ENCODE measurements around the gene SUMF1.

SUMF1 gene

DNA sequence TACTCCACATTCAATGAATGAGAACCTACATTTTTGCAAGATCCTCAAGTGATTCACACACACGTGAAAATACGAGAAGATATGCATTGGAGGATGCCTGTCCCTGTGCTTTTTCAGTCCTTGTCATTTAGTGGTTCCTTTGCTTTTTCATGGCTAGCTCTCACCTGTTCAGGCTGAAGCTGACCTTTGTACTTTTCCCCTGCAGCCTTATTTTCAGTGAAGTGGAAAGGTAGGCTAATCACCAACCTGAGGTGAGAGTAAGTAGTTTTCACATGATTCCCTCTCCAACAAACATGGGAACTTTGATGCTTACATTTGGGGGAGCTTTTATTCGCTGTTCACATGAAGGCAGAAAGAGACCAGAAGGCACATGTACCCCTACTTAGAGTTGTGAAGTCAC, 34.4 kb upstream of the SUMF1 start:
- TF ChIP-seq, protein P1, sequence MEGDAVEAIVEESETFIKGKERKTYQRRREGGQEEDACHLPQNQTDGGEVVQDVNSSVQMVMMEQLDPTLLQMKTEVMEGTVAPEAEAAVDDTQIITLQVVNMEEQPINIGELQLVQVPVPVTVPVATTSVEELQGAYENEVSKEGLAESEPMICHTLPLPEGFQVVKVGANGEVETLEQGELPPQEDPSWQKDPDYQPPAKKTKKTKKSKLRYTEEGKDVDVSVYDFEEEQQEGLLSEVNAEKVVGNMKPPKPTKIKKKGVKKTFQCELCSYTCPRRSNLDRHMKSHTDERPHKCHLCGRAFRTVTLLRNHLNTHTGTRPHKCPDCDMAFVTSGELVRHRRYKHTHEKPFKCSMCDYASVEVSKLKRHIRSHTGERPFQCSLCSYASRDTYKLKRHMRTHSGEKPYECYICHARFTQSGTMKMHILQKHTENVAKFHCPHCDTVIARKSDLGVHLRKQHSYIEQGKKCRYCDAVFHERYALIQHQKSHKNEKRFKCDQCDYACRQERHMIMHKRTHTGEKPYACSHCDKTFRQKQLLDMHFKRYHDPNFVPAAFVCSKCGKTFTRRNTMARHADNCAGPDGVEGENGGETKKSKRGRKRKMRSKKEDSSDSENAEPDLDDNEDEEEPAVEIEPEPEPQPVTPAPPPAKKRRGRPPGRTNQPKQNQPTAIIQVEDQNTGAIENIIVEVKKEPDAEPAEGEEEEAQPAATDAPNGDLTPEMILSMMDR (IDR thresholded peaks at IDR 0.05; ENCODE audit: low read depth, low read length), result no peak
- no peak for DNase-seq
- peaks cover 13% of the 10 kb centered on the region for H3K4me1 ChIP-seq
- no peaks in the 10 kb centered on the region for H3K27me3 ChIP-seq
- H3K9me3 ChIP-seq, result no peaks in the 10 kb centered on the region
- no peak overlapping the region for H3K4me3 ChIP-seq (ENCODE audit: low read depth, low read length)
- H3K36me3 ChIP-seq, result peaks cover 13% of the 10 kb centered on the region; the same call in 1 of the 2 replicates

DNA sequence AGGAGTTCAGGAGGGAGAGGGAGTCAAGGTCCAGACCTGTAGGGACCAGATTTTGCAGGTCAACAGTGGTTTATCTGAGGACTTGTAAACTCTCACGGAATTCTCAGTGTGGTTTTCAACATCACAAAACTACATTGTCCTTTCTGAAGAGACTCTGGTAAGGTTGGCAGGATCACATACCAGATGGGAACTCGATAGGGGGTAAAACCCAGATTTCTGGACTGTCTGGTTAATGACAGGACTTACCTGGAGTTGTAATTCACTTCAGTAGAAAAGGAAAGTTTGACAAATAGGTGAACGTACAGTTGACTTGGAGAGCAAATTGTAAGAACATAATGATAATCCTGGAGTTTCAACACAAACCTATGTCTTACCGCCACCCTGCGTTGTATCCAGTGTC, 31.4 kb upstream of the SUMF1 start:
- Histone ChIP-seq H3K9me3 (no peaks in the 10 kb centered on the region), H3K27me3 (no peaks in the 10 kb centered on the region), H3K36me3 (peaks cover 13% of the 10 kb centered on the region), H3K4me1 (no peaks in the 10 kb centered on the region; the same call in 1 of the 2 replicates), H3K4me3 (ENCODE audit: low read depth, low read length) (no peak overlapping the region)
- TF ChIP-seq, protein P1 (IDR thresholded peaks at IDR 0.05; ENCODE audit: low read depth, low read length), result no peak
- DNase-seq, result no peak

DNA sequence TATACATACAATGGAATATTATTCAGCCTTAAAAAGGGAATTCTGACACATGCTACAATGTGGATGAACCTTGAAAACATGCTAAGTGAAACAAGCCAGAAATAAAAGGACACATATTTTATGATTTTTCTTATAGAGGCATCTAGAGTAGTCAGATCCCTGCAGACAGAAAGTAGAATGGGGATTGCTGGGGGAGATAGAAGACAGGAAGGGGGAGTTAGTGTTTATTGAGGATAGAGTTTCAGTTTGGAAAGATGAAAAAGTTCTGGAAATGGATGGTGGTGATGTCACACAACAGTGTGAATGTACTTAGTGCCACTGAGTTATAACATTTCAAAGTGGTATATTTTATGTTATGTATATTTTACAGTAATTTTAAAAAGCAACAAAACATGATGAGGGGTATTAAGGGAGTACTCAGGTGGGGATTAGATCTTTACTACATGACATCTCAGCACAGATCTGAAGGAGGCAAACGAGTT, 30.8 kb upstream of the SUMF1 start:
- no peaks in the 10 kb centered on the region for H3K4me1 ChIP-seq
- TF ChIP-seq, protein P1 (IDR thresholded peaks at IDR 0.05; ENCODE audit: low read depth, low read length), result no peak
- DNase-seq, result no peak
- no peaks in the 10 kb centered on the region for H3K9me3 ChIP-seq
- H3K27me3 ChIP-seq, result no peaks in the 10 kb centered on the region
- no peak overlapping the region for H3K4me3 ChIP-seq (ENCODE audit: low read depth, low read length)
- H3K36me3 ChIP-seq, result peaks cover 13% of the 10 kb centered on the region

DNA sequence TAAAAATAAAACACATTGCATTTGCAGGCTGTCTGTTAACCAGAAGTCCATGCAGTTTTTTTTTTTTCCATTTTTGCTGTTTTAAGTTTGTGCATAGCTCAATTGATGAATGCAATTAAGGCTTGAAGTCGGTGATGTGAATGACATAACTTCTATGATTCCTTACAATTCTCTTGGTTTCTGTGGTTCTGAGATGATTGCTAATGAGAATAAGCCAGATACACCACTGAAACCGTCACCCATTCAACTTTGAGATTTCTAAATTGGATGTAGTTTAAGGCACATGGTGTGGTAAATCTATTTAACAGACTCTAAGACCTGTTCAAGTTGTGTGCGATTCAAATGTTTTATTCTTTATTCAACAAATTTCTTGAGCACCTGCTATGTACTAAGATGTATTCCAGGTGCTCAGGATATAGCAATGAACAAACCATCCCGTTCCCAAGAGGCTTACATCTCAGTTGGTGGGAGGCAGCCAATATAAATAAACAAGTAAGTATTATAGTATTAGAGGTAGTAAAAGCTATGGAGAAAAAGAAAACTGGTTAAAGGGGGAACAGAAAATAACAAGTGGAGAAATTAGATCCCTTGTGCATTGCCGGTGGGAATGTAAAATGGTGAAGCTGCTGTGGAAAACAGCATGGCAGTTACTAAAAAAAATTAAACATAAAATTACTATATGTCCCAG, 30.1 kb upstream of the SUMF1 start:
- H3K4me1 ChIP-seq, result no peaks in the 10 kb centered on the region
- H3K27me3 ChIP-seq, result no peaks in the 10 kb centered on the region
- TF ChIP-seq, protein P1 (IDR thresholded peaks at IDR 0.05; ENCODE audit: low read depth, low read length), result no peak
- no peak overlapping the region for H3K4me3 ChIP-seq (ENCODE audit: low read depth, low read length)
- no peaks in the 10 kb centered on the region for H3K9me3 ChIP-seq
- H3K36me3 ChIP-seq, result peaks cover 13% of the 10 kb centered on the region
- no peak for DNase-seq

- Histone ChIP-seq H3K4me1 (no peaks in the 10 kb centered on the region), H3K36me3 (peaks cover 4% of the 10 kb centered on the region)
- TF ChIP-seq, protein P1 (IDR thresholded peaks at IDR 0.05; ENCODE audit: low read depth, low read length), result no peak
Measured at GRCh38 chr3:4496087-4496452, 29.0 kb upstream of the SUMF1 start.

DNA sequence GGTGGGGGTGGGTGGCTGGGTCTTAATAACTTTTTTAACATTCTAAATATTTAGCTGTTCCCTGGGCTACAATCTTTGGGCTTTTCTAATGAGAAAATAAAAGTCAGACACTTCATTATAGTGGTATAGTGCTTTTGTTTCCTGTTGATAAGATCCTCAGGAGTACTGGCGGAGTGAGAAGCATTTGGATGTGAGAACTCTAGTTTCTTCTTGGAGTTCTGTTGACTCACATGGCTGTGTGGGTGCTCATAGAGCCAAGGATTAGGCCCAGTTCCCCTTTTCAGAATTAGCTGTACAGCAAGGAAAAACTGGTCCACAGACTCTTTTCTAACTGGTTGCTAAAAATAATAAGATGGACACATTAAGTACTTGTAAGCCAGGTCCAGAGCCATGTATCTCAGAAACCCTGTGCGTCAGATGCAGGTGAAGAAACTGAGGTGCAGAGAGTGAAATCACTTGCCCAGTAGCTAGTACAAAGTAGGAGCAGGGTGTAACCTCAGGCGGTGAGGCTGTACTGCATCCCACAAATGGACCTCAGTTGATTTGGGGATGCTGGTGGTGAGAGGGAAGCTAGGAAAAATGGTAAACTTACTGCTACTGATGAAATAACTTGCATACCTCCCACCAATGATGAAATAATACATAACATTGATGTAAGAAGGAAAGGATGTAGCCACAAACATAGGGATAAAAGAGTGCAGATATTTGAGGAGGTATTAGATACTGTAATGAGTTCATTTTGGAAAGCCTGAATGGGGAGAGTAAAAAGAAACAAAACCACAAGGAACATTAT, 28.4 kb upstream of the SUMF1 start:
- H3K36me3 ChIP-seq, result peaks cover 4% of the 10 kb centered on the region
- H3K4me3 ChIP-seq (ENCODE audit: low read depth, low read length), result peak overlapping the region; percentile 81
- no peaks in the 10 kb centered on the region for H3K27me3 ChIP-seq
- H3K9me3 ChIP-seq, result no peaks in the 10 kb centered on the region
- no peaks in the 10 kb centered on the region for H3K4me1 ChIP-seq
- DNase-seq, result no peak
- TF ChIP-seq, protein P1 (IDR thresholded peaks at IDR 0.05; ENCODE audit: low read depth, low read length), result no peak

More at GRCh38 chr3:4496087-4496452, 29.0 kb upstream of the SUMF1 start:
- H3K4me3 ChIP-seq (ENCODE audit: low read depth, low read length), result peak overlapping the region; percentile 81
- H3K27me3 ChIP-seq, result no peaks in the 10 kb centered on the region
- no peaks in the 10 kb centered on the region for H3K9me3 ChIP-seq
- no peak for DNase-seq
